ENCODE measurements around the gene ZNF787.
"Not testable (repeated sequence)": the region's sequence is repeated elsewhere in the genome, so short reads cannot be mapped to it uniquely, and the experiment has no call there.

Gene ZNF787

DNA sequence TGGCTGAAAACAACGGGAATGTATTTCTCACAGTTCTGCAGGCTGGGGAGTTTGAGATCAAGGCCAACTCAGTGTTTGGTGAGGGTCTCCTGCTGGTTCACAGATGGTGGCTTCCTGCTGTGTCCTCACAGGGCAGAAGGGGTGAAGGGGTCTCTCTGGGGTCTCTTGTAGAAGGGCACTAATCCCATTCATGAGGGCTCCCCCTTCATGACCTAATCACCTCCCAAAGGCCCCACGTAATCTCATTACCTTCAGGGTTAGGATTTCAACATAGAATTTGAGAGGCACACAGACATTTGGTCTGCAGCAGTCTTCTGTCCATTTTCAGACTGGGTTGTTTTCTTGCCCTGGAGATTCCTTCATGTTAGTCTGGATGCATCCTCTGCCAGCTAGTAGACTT lies 31.5 kb upstream of the ZNF787 start:
- DNase-seq (ENCODE audit: extremely low read depth, low read depth), result no peak
- TF ChIP-seq, protein P1, sequence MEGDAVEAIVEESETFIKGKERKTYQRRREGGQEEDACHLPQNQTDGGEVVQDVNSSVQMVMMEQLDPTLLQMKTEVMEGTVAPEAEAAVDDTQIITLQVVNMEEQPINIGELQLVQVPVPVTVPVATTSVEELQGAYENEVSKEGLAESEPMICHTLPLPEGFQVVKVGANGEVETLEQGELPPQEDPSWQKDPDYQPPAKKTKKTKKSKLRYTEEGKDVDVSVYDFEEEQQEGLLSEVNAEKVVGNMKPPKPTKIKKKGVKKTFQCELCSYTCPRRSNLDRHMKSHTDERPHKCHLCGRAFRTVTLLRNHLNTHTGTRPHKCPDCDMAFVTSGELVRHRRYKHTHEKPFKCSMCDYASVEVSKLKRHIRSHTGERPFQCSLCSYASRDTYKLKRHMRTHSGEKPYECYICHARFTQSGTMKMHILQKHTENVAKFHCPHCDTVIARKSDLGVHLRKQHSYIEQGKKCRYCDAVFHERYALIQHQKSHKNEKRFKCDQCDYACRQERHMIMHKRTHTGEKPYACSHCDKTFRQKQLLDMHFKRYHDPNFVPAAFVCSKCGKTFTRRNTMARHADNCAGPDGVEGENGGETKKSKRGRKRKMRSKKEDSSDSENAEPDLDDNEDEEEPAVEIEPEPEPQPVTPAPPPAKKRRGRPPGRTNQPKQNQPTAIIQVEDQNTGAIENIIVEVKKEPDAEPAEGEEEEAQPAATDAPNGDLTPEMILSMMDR (IDR thresholded peaks at IDR 0.05; ENCODE audit: low read depth, low read length, missing control alignments), result no peak
- no peak overlapping the region for H3K4me3 ChIP-seq (replicated peaks; ENCODE audit: low read depth, low read length)

DNA sequence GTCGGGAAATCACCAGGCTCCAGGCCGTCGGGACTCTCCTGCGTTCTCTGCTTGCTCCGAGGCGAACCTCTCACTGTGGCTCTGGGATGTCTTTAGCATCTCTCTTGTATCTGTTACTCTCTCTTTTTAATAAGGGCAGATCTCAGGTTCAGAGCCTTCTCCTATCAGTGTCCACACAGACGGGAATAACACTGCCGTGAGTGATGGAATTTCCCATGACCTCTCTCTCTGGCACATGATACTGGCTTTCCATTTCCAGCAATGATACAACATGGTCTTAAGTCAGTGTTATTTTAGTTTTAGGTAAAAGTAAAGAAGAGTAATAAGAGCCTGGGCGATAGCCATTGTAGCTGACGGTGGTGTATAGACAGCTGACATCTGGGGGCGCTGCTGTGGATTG lies 29.3 kb upstream of the ZNF787 start:
- no peak for DNase-seq (ENCODE audit: extremely low read depth, low read depth)
- H3K4me3 ChIP-seq (replicated peaks; ENCODE audit: low read depth, low read length), result no peak overlapping the region
- TF ChIP-seq, protein P1 (IDR thresholded peaks at IDR 0.05; ENCODE audit: low read depth, low read length, missing control alignments), result no peak

DNA sequence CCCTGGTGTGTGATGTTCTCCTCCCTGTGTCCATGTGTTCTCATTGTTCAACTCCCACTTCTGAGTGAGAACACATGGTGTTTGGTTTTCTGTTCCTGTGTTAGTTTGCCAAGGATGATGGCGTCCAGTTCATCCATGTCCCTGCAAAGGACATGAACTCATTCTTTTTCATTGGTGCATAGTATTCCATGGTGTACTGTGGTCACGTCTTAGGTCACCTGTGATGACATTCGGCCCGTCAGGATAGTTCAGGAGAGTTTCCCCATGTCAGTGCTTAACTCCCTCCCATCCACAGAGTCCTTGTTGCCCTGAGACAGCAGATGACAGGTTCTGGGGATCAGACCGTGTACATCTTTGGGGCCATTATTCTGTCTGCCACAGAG lies 28.6 kb upstream of the ZNF787 start:
- no peak for DNase-seq (ENCODE audit: extremely low read depth, low read depth)
- no peak overlapping the region for H3K4me3 ChIP-seq (replicated peaks; ENCODE audit: low read depth, low read length)
- TF ChIP-seq, protein P1 (IDR thresholded peaks at IDR 0.05; ENCODE audit: low read depth, low read length, missing control alignments), result no peak

DNA sequence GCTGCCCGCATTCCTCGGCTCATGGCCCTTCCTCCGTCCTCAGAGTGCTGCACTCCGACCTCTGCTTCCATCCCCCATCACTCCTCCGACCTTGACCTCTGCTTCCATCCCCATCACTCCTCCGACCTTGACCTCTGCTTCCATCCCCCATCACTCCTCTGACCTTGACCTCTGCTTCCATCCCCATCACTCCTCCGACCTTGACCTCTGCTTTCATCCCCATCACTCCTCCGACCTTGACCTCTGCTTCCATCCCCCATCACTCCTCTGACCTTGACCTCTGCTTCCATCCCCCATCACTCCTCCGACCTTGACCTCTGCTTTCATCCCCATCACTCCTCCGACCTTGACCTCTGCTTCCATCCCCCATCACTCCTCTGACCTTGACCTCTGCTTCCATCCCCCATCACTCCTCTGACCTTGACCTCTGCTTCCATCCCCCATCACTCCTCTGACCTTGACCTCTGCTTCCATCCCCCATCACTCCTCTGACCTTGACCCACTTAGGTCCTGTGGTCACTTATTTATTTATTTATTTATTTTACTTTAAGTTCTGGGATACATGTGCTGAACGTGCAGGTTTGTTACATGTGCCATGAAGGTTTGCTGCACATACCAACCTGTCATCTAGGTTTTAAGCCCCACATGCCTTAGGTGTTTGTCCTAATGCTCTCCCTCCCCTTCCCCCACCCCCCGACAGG lies 28.0 kb upstream of the ZNF787 start:
- not testable (repeated sequence) for DNase-seq (ENCODE audit: extremely low read depth, low read depth); H3K4me3 ChIP-seq (replicated peaks; ENCODE audit: low read depth, low read length)

DNA sequence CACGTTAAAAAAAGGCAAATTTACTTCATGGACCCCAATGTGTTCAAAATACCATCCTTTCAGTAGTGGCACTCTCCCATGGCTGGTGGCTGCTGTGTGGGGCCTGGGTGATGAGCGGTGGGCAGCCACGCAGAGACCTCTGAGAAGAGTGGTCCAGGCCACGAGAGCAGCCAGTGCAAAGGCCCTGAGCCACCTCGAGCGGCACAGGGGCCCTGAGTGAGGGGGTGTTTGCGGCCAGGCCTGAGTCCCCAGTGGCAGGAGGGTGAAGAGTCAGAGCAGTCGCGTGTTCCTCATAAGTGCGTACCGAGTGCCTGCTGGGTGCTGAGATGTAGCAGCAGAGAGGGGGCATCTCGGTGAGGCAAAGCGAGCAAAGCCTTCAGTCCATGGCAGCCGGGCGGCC lies 27.0 kb upstream of the ZNF787 start:
- TF ChIP-seq, protein P1 (IDR thresholded peaks at IDR 0.05; ENCODE audit: low read depth, low read length, missing control alignments), result no peak
- no peak for DNase-seq (ENCODE audit: extremely low read depth, low read depth)
- H3K4me3 ChIP-seq (replicated peaks; ENCODE audit: low read depth, low read length), result no peak overlapping the region

DNA sequence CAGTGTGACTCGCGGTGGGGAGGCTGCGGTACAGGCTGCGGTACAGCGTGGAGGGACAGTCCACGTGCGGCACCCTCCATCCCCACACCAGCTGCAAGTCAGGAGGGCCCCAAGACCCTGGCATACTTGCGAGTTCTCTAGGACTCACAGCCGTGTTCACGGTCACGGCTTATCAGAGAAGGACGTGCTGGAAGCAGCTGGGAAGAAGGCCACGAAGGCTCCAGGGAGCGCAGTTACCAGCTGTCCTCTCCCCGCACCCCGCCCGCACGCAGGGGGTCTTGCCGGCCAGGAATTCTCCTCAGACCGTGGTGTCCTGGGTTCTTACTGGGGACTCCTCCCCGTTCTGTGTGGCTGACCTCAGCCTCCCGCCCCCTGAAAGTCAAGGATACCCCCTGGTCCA lies 26.2 kb upstream of the ZNF787 start:
- no peak overlapping the region for H3K4me3 ChIP-seq (replicated peaks; ENCODE audit: low read depth, low read length)
- TF ChIP-seq, protein P1 (IDR thresholded peaks at IDR 0.05; ENCODE audit: low read depth, low read length, missing control alignments), result no peak
- DNase-seq (ENCODE audit: extremely low read depth, low read depth), result no peak

DNA sequence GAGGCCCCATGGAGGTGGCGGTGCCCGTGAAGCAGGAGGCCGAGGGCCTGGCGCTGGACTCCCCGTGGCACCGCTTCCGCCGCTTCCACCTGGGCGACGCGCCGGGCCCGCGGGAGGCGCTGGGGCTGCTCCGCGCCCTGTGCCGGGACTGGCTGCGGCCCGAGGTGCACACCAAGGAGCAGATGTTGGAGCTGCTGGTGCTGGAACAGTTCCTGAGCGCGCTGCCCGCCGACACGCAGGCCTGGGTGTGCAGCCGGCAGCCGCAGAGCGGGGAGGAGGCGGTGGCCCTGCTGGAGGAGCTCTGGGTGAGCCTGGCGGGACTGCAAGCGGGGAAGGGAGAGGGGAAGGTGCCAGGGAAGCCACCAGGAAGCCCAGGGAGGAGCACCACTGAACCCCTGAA lies 25.8 kb upstream of the ZNF787 start:
- no peak for DNase-seq (ENCODE audit: extremely low read depth, low read depth)
- H3K4me3 ChIP-seq (replicated peaks; ENCODE audit: low read depth, low read length), result no peak overlapping the region
- TF ChIP-seq, protein P1 (IDR thresholded peaks at IDR 0.05; ENCODE audit: low read depth, low read length, missing control alignments), result no peak

All from HFF-Myc (cell line).